IPS DF 6.9 (cell line): ENCODE data around the gene ZNF470.

Source experiments
- DNase-seq: peaks from one replicate; pipeline ENCODE4 v3.0.0-alpha.2; 2013; ENCODE audit warnings: low read depth, low spot score
- H3K27ac ChIP-seq: one replicate; pipeline ENCODE4 v1.5.1; 2013; ENCODE audit warnings: low read length, control low read depth
- H3K27me3 ChIP-seq: 2 replicates; pipeline ENCODE4 v1.6.1; 2013; ENCODE audit warnings: mild to moderate bottlenecking, low read length; ENCODE audit not compliant: control insufficient read depth, insufficient read depth
- H3K36me3 ChIP-seq: 2 replicates; pipeline ENCODE4 v1.6.1; 2013; ENCODE audit warnings: low read length; ENCODE audit not compliant: control insufficient read depth, insufficient read depth
- H3K4me1 ChIP-seq: 2 replicates; pipeline ENCODE4 v1.6.1; 2013; ENCODE audit warnings: low read length; ENCODE audit not compliant: control insufficient read depth, insufficient read depth
- H3K4me3 ChIP-seq: 2 replicates; pipeline ENCODE4 v1.5.1; 2013; ENCODE audit warnings: mild to moderate bottlenecking, low read length
- H3K9me3 ChIP-seq: 2 replicates; pipeline ENCODE4 v1.6.1; 2013; ENCODE audit warnings: low read length, inconsistent platforms; ENCODE audit not compliant: control insufficient read depth, insufficient read depth
- WGBS: extraction: QIAGEN DNeasy Blood & Tissue Kit; methylation state at CpG from one replicate; pipeline ENCODE4 v1.1.7; 2013; ENCODE audit warnings: mixed read lengths, missing lambda C conversion rate; ENCODE audit not compliant: insufficient read length, insufficient coverage; 5-methylcytosine and 5-hydroxymethylcytosine counted together

The ZNF470 gene

DNA sequence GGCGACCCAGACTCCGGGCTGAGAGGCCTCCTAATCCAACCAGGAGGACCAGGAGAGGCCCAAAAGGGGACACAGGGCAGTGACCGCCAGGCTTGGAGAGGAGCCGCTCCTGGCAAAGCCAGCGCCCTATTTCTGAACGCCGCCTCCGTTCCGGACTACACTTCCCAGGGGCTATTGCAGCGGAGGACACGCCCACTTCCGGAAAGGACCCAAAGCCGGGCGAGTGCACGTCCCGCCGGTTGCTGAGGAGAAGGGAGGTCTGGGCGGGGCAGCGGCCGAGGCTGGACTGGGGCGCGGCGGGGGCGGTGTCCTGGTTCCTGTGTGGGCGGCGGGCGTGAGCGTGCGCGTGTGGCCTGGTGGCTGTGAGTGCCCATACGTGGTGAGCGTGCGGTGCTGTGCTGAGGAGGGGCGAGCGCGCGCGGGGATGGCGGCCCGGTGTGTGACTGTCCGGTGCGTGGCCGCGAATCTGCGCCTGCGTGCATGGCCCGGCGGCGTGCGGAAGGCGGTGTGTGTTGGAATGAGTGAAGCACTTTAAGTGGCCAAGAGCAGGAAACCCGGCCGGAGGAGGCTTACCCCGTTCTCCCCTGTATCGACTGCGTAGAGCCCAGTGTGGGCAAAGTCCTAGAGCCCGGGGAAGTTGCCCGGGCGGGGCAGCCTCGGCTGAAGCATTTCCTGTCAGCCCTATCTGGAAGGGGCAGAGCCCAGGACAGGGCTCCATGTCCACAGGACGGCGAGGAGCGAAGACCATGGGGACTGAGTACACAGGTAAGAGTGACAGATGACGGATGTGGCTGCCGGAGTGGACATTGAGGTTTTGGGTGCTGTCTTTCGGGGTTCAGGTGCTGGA is at the start of gene ZNF470:
ZNF470 (plus strand) TSS at position 195 of the 847 bp plus-strand sequence. CDS start 2,844 bp downstream, outside the sequence.
- no CpG with 5 or more reads among the region's 66 CpGs for WGBS
- peak; percentile 67 for DNase-seq
- H3K36me3 ChIP-seq = peaks cover 11% of the 10 kb centered on the region; the same call in 1 of the 2 replicates
- H3K4me3 ChIP-seq = peak within 1 kb of the TSS; percentile 82
- H3K27me3 ChIP-seq = no peaks in the 10 kb centered on the region
- H3K4me1 ChIP-seq = 0 out of 2 replicates have a peak, but pooled peaks cover 2% of the 10 kb centered on the region
- peaks cover 4% of the 10 kb centered on the region for H3K9me3 ChIP-seq
- no peak within 1 kb of the TSS for H3K27ac ChIP-seq

DNA sequence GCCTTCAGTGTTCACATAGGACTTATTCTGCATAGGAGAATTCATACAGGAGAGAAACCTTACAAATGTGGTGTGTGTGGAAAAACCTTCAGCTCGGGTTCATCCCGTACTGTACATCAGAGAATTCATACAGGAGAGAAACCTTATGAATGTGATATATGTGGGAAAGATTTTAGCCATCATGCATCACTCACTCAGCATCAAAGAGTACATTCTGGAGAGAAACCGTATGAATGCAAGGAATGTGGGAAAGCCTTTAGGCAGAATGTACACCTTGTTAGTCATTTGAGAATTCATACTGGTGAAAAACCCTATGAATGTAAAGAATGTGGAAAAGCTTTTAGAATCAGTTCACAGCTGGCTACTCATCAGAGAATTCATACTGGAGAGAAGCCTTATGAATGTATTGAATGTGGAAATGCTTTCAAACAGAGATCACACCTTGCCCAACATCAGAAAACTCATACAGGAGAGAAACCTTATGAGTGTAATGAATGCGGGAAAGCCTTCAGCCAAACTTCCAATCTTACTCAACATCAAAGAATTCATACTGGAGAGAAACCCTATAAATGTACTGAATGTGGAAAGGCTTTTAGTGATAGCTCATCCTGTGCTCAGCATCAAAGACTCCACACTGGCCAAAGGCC is 41.9 kb upstream of the ZNF470 start:
- Histone ChIP-seq H3K27ac (no peak overlapping the region), H3K27me3 (no peaks in the 10 kb centered on the region), H3K4me3 (no peak overlapping the region), H3K36me3 (no peaks in the 10 kb centered on the region), H3K4me1 (no peaks in the 10 kb centered on the region), H3K9me3 (peaks cover 12% of the 10 kb centered on the region)
- DNase-seq = no peak
- no CpG with 5 or more reads among the region's 4 CpGs for WGBS

DNA sequence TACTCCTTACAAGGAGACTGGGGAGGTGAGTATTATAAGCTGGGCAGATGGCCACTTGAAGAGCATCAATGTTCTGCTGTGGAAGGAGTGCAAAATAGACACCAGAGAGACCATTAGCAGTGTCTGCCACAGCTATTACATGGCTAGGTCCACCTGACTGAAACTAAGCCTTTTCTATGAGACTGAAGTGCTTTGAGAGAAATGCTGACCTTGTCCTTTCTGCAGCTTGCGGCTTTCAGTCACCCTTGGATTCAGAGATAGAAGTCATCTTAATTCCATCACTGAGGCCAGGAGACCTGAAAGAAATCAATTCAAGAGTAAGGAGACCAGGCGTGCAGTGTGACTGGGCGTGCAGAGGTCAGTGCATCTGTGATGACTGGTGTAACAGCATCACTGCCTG is 29.8 kb upstream of the ZNF470 start:
- Histone ChIP-seq H3K4me3 (no peak overlapping the region), H3K9me3 (peaks cover 3% of the 10 kb centered on the region; the same call in 1 of the 2 replicates), H3K27ac (no peak overlapping the region), H3K36me3 (no peaks in the 10 kb centered on the region), H3K4me1 (no peaks in the 10 kb centered on the region), H3K27me3 (no peaks in the 10 kb centered on the region)
- no CpG with 5 or more reads among the region's 3 CpGs for WGBS
- DNase-seq = no peak

DNA sequence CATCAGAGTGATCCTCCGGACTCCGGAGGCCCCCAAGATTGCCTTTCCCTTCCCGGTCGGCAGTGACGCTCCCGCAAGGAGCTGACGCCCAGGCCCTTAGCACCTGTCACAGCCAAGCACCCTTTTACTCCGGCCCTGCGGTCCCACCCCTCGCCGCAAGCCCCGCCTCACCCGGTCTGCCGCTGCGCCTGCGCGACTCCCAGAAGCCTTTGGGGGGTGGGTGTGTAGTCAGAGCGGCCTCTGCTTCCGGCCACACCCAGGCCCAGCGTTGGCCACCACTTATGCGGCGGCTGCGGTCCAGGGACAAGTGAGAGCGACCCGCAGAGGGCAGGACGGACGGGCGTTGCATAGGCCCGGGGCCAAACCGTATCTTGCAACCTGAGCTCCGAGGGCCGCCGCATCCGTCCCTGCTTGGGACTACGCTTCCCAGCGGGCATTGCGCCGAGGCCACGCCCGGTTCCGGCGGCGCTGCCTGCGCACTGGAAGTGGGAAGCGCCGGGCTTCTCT is 29.0 kb upstream of the ZNF470 start:
- Histone ChIP-seq H3K27me3 (no peaks in the 10 kb centered on the region), H3K4me1 (no peaks in the 10 kb centered on the region), H3K36me3 (no peaks in the 10 kb centered on the region), H3K9me3 (peaks cover 3% of the 10 kb centered on the region; the same call in 1 of the 2 replicates), H3K4me3 (peak overlapping the region; percentile 98), H3K27ac (no peak overlapping the region)
- no CpG with 5 or more reads among the region's 46 CpGs for WGBS
- peak; percentile 58 for DNase-seq

DNA sequence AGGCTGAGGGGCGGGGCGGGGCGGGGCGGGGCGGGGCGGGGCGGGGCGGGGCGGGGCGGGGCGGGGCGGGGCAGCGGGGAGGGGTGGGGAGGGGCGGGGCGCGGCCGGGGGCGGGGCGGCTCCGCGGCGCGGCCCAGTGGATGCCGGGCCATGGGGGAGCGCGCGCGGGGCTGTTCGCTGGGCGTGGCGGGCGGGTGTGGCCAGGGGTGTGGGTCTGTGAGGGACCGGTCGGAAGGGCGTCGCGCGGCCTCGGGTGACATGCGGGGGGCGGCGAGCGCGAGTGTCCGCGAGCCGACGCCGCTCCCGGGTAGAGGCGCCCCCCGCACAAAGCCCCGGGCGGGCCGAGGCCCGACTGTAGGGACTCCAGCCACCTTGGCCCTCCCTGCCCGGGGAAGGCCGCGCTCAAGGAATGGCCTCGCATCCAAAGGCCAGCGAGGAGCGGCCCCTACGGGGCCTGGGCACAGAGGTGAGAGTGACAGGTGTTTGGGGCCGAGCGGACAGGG is 28.5 kb upstream of the ZNF470 start, which contains the start of gene ZFP28:
ZFP28 (plus strand) TSS at position 188 of the 503 bp plus-strand sequence; CDS start at position 259, 71 bp downstream.
- Histone ChIP-seq H3K4me1 (no peaks in the 10 kb centered on the region), H3K9me3 (peaks cover 3% of the 10 kb centered on the region; the same call in 1 of the 2 replicates), H3K36me3 (no peaks in the 10 kb centered on the region), H3K27ac (no peak within 1 kb of the TSS), H3K27me3 (no peaks in the 10 kb centered on the region), H3K4me3 (peak within 1 kb of the TSS; percentile 98)
- no peak for DNase-seq
- WGBS = no CpG with 5 or more reads among the region's 65 CpGs

DNA sequence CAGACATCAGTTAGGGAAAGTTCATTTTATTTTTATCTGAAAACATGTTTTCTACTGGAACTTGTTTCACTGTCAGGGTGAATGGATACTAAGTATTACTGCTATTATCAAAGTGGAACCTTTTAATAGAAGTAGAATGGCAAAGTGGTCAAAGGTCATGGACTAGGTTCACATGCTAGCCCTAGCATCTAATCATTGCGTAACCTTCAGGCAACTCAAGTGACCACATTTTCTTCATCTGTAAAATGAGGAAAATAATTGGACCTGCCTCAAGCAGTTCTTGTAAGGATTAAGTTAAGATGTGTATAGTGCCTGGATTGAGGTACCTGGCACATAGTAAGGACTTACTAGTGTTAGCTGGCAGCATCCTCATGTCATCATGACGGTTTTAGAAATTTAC is 23.5 kb upstream of the ZNF470 start:
- WGBS = no CpG with 5 or more reads among the region's 2 CpGs
- no peaks in the 10 kb centered on the region for H3K4me1 ChIP-seq
- no peak overlapping the region for H3K4me3 ChIP-seq
- no peak for DNase-seq
- H3K36me3 ChIP-seq = no peaks in the 10 kb centered on the region
- H3K27me3 ChIP-seq = no peaks in the 10 kb centered on the region
- no peak overlapping the region for H3K27ac ChIP-seq
- H3K9me3 ChIP-seq = no peaks in the 10 kb centered on the region

DNA sequence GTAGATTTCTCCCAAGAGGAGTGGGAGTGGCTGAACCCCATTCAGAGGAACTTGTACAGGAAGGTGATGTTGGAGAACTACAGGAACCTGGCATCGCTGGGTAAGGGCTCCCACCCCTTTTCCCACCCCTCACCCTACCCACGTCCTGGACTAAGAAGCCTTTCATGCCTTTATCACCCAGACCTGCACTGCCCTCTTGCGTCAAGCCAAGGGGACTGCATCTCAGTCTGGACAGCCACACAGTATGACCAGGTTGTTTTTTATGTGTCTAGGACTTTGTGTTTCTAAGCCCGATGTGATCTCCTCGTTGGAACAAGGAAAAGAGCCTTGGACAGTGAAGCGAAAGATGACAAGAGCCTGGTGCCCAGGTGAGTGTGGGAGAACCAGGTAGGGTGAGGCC is 19.7 kb upstream of the ZNF470 start:
- H3K4me3 ChIP-seq = no peak overlapping the region
- DNase-seq = no peak
- no peaks in the 10 kb centered on the region for H3K9me3 ChIP-seq
- H3K4me1 ChIP-seq = no peaks in the 10 kb centered on the region
- no peak overlapping the region for H3K27ac ChIP-seq
- WGBS = no CpG with 5 or more reads among the region's 6 CpGs
- H3K36me3 ChIP-seq = no peaks in the 10 kb centered on the region; the same call in 1 of the 2 replicates
- H3K27me3 ChIP-seq = no peaks in the 10 kb centered on the region

DNA sequence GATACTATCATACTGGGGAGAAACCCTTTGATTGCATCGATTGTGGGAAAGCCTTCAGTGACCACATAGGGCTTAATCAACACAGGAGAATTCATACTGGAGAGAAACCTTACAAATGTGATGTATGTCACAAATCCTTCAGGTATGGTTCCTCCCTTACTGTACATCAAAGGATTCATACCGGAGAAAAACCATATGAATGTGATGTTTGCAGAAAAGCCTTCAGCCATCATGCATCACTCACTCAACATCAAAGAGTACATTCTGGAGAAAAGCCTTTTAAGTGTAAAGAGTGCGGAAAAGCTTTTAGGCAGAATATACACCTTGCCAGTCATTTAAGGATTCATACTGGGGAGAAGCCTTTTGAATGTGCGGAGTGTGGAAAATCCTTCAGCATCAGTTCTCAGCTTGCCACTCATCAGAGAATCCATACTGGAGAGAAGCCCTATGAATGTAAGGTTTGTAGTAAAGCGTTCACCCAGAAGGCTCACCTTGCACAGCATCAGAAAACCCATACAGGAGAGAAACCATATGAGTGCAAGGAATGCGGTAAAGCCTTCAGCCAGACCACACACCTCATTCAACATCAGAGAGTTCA is 12.9 kb upstream of the ZNF470 start:
- H3K4me3 ChIP-seq = no peak overlapping the region
- H3K27me3 ChIP-seq = no peaks in the 10 kb centered on the region
- WGBS = no CpG with 5 or more reads among the region's 6 CpGs
- H3K27ac ChIP-seq = no peak overlapping the region
- no peaks in the 10 kb centered on the region for H3K4me1 ChIP-seq
- H3K9me3 ChIP-seq = peaks cover 4% of the 10 kb centered on the region
- no peak for DNase-seq
- H3K36me3 ChIP-seq = peaks cover 8% of the 10 kb centered on the region; the same call in 1 of the 2 replicates

DNA sequence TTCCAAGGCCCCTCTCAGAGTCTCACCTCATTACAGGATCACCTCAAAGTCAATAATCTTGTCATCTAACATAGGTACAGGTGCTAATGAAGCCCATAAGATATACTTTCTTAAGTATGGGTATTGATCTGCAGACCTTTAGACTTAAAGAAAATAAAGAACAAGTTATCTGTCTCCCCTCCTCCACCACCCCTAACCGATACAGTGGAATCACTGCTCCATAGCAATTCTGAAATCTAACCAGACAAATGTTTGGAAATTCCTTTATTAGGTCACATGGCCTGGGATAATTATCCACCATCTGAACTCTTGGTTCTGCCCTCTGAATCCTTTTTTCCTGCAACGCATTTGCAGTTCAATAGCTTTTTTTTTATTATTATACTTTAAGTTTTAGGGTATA is 4.5 kb upstream of the ZNF470 start:
- no peak overlapping the region for H3K27ac ChIP-seq
- H3K27me3 ChIP-seq = no peaks in the 10 kb centered on the region
- H3K9me3 ChIP-seq = no peaks in the 10 kb centered on the region; the same call in 1 of the 2 replicates
- no peaks in the 10 kb centered on the region for H3K36me3 ChIP-seq
- H3K4me1 ChIP-seq = no peaks in the 10 kb centered on the region
- no CpG with 5 or more reads among the region's 2 CpGs for WGBS
- no peak overlapping the region for H3K4me3 ChIP-seq
- DNase-seq = no peak

DNA sequence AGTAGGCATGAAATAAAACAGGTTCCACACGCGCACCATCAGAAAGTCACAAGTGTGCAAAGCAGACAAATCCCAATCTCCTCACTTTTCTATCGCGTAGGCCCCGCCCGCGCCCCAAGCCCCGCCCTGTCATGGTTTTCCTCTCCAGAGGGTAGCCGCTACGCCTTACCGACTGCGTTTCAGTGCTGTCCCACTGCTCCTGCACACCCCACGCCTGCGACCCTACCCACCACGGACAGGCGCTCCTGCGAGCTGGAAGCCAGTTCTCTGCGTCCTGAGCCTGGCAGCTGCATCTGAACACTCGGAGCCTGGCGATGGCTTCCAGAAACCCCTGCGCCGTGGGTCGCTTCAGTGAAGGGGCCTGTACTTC is 379 bp upstream of the ZNF470 start:
- no peaks in the 10 kb centered on the region for H3K27me3 ChIP-seq
- H3K4me1 ChIP-seq = 0 out of 2 replicates have a peak, but pooled peaks cover 2% of the 10 kb centered on the region
- H3K9me3 ChIP-seq = peaks cover 4% of the 10 kb centered on the region
- no peak for DNase-seq
- H3K4me3 ChIP-seq = peak overlapping the region; percentile 82
- no CpG with 5 or more reads among the region's 23 CpGs for WGBS
- H3K36me3 ChIP-seq = peaks cover 11% of the 10 kb centered on the region; the same call in 1 of the 2 replicates
- H3K27ac ChIP-seq = no peak overlapping the region
